NCI-H748 (cell line): ENCODE data around the gene TPI1.

ENCODE experiments used
- DNase-seq: peaks from one replicate; lab custom pipeline; 2025; ENCODE audit not compliant: unreplicated experiment; lab: John Stamatoyannopoulos, UW

Gene TPI1

DNA sequence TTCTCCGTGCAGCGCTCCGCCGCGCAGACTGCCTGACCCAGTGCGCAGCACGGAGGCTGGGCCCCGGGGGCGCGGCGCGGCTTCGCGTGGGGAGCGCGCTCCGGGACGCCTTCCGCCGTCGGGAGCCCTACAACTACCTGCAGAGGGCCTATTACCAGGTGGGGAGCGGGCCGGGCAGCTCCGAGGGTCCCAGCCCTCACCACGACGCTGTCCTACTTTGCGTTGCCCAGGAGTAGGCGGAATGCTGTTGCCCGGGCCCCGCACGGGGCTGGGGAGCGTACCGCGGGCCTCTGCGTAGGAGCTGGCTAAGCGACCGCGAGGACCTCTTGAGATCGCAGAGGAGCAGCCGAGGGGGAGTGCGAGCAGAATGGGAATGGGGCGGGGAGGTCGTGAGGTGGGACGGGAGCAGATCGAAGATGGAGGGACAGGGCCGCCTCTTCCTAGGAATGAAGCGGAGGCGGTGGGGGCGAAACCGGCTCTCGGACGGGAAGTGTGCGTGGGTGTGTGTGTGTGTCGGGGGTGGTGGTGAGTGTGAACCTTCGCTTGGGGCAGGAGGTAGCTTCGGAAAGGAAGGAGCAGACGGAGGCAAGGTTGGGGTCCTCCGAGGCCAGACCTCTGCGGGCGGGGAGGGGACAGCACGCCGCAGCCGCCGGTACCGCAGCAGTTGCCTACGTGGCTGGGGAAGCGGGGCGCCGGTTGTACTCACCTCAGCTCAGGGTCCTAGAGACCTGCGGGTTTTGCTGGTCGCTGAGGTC lies 38.4 kb upstream of the TPI1 start:
- DNase-seq, result peak; percentile 33

DNA sequence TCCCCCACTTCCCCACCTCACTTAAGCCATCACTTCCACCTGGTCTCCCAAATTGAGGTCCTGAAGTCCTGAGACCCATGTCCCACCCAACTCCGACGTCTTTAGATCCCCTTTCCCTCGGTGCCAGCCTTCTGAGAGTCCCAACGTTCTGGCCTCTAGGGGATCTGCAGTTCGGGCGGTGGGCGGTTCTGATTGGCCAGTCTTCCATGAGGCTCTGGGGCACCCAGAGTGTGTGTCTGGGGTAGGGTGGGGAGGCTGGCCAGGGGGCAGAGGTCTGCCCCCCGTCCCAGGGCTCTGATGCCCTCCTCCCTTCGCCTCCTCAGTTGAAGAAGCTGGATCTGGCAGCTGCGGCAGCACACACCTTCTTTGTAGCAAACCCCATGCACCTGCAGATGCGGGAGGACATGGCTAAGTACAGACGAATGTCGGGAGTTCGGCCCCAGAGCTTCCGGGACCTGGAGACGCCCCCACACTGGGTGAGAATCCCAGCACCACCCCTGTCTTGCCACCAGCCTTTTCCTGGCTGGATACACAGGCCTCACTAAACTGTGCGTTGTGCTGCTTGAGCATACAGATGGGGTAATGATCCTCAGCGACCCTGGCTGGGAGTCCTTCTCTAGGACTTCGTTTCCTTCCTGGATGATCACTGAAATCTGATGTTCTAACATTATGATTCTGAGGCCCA lies 37.7 kb upstream of the TPI1 start:
- no peak for DNase-seq

DNA sequence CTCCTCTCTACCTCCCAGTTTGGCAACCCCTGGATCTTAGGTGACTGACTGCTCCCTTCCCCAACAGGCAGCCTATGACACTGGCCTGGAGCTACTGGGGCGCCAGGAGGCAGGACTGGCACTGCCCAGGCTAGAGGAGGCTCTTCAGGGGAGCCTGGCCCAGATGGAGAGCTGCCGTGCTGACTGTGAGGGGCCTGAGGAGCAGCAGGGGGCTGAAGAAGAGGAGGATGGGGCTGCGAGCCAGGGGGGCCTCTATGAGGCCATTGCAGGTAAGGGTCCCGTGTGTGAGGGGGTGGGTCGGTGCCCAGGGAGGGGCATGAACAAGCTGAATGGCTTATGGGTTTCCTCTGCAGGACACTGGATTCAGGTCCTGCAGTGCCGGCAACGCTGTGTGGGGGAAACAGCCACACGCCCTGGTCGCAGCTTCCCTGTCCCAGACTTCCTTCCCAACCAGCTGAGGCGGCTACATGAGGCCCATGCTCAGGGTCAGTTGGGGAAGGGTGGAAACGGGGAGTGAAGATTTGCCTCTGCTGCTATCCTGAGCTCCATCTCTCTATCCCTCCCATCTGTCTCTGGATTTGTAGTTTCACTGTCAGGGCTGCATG lies 36.9 kb upstream of the TPI1 start:
- DNase-seq, result no peak

DNA sequence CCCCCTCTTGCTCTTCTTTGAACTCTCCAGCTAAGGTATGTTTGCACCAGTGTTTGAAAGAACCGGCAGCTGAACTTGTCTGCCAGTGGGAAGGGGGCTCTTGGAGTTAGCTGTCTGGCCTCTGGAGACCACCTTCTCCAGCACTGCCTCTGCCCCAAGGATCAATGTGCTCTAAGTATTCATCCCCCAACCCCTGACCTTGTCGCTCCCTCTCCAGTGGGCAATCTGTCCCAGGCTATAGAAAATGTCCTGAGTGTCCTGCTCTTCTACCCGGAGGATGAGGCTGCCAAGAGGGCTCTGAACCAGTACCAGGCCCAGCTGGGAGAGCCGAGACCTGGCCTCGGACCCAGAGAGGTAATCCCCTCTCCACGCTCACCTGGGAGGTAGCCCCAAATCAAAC lies 36.3 kb upstream of the TPI1 start:
- no peak for DNase-seq

DNA sequence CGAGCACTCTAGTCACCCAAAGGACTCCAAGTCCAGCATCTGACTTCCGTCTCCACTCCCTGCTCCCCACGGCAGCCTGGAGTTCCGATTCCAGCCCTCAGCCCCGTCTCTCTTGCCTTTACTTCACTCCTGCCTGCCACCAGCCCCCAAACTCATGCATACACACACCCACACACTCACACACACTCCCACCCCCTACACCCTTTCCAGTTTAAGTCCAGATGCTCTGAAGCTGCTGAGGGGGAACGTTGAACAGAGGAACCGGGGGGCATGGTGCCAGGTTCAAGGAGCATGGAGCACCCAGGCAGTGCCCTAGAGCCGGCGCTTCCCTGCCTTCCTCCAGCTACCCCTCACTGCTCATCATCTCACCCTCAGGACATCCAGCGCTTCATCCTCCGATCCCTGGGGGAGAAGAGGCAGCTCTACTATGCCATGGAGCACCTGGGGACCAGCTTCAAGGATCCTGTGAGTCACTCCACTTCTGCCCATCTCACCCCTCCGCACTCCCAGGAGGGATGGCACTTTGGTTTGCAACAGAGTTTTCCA lies 35.8 kb upstream of the TPI1 start:
- no peak for DNase-seq

DNA sequence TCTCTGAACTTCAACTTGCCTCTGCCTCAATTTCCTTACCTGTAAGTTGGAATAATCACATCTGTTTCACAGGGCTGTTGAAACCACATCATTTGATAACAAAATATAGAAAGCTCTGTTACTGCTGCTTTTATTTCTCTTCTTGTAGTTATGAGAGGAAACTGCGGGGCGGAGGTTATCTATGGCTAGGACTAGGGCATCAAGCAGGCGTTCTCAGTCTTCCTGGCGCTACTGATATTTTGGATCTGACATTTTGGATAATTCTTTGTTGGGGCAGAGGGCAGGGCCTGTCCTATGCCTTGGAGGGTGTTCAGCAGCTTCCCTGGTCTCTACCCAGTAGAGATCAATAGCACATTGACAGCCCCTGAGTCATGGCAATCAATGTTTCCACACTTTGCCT lies 35.2 kb upstream of the TPI1 start:
- no peak for DNase-seq

DNA sequence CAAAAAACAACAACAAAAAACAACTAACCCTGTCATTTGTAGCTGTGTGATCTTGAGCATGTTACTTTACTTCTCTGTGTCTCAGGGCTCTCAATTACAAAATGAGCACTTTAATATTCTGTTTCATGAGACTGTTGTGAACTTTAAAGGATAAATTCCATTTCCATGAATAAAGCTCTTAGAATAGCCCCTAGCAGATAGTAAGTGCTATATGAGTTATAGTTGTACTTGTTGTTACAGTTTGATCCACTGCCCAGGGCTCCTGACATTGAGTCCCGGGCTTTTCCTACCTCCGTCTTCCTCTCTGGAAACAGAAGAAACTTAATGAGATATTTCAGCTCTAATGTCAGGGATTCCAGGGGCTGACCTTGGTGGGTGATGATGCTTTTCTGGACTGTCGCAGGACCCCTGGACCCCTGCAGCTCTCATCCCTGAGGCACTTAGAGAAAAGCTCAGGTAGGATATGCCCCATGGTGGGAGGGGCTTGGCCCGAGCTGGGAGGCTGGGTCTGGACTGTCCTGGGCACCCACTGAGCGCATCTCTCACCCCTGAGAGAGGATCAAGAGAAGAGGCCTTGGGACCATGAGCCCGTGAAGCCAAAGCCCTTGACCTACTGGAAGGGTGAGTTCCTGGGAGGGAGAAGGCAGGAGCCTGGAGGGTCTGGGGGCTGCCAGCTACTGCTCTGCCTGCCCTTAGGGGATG lies 34.0 kb upstream of the TPI1 start:
- no peak for DNase-seq

DNA sequence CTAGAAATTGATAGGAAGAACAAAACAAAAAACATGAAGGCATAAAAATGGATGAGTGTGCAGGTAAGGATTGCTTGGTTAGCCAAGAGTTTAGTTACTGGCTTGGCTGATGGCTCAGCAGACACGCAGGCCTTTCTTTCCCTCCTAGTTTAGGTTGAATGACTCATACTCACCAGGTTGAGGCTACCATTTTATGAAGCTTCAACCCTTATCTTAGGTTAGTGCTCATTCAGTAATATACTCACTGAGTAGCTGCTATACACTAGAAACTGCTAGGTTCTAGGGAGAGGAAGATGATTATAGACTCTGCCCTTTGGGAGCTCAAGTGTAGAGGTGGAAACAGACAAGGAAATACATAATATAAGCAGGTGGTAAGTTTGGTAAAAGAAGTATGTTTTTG lies 33.1 kb upstream of the TPI1 start:
- DNase-seq, result no peak

DNA sequence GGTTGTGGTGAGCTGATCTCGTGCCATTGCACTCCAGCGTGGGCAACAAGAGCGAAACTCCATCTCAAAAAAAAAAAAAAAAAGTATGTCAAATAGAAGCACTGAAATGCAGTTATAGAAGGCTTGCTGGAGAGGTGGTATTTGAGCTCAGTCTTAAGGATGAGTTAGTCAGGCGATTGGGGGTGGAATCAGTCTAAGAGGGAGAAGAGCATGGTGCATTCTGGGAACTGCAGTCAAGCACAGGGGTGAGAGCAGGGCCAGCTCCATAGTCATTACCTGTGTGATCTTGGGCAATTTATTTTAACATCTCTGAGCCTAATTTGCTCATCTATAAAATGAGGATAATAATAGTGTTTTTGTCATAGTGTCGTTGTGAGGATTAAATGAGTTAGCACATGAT lies 32.5 kb upstream of the TPI1 start:
- no peak for DNase-seq

DNA sequence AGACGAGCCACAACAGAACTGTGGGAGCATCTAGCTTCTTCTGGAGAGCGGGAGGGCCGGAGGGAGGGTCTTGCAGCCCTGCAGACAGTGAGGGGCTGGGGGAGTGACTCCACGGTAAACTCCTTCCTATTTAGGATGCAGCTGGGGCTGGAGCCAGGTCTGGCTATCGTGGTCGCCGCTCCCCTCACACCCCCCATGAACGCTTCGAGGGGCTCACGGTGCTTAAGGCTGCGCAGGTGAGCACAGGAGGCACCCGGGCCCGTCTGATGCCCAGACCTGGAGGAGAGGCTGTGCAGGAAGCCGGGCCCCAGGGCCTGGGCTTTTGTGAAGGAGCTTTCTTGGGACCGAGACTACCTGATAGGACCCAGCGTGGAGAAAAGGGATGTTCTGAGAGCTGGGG lies 30.5 kb upstream of the TPI1 start:
- no peak for DNase-seq

DNA sequence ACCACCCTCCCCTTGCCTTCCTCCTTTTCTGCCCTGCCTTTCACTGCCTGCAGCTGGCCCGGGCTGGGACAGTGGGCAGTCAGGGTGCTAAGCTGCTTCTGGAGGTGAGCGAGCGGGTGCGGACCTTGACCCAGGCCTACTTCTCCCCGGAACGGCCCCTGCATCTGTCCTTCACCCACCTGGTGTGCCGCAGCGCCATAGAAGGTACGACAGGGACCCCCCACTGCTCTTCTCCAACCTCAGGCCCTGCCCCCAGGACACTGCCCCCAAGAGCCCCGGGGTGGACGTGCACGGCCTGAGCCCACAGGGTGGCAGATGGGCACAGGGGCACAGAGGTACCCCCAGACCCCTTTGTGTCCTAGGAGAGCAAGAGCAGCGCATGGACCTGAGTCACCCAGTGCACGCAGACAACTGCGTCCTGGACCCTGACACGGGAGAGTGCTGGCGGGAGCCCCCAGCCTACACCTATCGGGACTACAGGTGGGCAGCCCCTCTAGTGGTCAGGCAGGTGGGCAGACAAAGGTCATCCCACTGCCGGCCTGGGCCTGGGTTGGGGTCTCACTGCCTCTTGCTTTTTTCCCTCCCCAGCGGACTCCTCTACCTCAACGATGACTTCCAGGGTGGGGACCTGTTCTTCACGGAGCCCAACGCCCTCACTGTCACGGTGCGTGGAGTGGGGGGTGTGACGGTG lies 29.8 kb upstream of the TPI1 start:
- no peak for DNase-seq

DNA sequence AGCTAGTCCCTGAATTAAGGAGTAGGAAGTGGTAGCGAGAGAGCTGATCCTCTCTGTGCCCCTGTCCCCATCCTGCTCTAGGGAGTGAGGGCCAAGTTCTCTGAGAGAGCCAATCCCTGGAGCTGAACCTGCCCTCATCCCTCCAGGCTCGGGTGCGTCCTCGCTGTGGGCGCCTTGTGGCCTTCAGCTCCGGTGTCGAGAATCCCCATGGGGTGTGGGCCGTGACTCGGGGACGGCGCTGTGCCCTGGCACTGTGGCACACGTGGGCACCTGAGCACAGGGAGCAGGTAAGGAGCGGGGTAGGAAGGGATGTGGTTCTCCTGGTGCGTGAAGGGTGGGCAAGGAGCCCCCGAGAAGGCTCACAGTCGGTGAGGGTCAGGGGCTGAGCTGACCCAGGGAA lies 28.5 kb upstream of the TPI1 start:
- no peak for DNase-seq

DNA sequence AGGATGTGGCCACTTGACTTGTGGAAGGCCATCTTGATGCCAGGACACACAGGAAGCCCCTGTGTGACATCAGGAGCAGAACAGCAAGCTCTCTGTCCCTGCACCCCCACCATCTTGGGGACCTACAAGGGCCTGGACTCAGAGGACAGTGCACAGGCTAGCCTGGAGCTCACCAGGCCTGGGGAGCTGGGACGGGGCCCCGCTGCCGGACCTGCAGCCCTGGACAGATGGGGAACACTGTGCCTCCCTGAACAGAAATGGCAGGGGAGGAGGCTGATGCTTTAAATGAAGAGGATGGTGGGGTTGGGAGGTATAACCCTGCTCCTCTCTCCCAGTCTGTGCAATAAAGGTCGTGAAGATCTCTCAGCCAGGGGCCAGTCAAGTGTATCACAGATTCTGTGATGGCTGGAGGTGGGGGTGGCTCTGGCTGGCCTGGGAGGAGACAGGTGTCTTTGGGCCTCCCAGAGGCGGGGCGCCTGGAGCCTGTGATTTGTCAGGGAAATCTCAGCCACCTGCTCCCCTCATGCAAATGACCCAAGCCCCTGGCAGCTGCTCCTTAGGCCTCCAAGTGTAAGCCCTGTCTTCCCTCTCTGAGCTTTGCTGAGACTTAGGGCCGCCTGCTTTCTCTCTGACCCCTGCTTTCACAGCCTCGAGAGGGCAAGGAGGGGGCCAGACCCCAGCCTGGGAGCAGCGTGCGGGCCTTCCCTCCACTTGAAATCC lies 27.7 kb upstream of the TPI1 start:
- DNase-seq, result peak; percentile 19

DNA sequence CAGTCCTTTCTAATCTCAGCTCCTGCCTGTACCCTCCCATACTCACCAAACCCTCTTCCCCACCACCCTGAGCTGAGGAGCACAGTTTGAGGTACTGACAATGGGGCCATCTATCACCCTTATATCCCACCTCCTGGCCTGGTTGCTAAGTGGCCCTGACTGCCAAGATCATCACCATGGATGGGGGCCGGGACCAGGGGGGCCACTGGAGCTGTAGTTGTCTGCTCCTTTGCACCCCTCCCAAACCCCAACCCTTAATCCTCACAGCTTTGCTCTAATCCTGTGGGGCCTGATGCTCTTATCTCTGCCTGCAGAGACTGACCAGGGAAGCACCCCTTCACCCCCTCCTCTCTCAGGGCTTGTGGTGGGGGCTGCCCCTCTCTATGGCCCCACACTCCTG lies 27.0 kb upstream of the TPI1 start:
- no peak for DNase-seq

DNA sequence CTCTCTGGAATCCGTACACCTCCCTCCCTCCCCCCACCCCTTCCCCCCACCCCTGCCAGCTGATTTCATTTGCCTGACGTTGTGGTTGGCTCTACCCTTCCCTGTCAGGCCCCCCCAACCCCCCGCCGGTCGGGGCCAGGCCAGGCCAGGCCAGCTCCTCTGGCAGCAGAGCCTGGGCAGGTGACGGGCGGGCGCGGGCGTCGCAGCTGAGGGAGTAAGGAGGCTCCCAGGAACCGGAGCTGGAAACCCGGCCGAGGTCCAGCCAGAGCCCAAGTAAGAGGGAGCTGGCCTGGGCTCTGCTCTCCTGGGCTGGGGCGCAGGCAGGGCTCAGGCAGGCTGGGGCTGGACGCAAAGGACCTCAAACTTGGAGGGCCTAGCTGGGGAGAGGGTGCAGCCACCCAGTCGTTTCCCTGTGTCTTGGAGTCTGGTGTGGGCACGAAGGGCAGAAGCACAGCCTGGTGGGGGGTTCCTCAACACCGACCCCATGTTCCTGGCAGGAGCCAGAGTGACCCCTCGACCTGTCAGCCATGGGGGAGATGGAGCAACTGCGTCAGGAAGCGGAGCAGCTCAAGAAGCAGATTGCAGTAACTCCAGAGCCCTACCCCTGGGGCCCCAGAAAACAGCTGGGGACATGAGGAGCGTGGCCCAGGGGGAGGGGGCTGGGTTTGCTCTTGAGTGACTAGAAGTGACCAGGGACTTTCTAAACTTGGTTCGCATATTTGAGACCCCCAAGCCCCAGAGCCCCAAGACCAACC lies 26.4 kb upstream of the TPI1 start, which contains the start of gene GNB3:
GNB3 (plus strand) TSS at position 165 of the 755 bp plus-strand sequence; CDS start at position 528, 363 bp downstream.
- DNase-seq, result no peak

DNA sequence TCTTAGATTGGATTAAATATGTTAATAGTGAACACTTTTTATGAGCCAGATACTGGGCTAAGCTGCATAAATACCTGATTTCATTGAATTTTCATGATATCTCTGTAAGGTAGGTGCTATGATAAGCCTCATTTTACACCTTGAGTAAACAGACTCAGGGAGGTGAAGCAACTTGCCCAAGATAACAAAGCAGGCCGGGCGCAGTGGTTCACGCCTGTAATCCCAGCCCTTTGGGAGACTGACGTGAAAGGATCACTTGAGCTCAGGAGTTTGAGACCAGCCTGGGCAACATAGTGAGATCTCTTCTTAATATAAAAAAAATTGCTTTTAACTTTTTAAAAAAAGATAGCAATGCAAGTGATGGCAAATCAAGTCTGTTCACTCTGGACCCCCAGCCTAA lies 25.3 kb upstream of the TPI1 start:
- DNase-seq, result no peak

DNA sequence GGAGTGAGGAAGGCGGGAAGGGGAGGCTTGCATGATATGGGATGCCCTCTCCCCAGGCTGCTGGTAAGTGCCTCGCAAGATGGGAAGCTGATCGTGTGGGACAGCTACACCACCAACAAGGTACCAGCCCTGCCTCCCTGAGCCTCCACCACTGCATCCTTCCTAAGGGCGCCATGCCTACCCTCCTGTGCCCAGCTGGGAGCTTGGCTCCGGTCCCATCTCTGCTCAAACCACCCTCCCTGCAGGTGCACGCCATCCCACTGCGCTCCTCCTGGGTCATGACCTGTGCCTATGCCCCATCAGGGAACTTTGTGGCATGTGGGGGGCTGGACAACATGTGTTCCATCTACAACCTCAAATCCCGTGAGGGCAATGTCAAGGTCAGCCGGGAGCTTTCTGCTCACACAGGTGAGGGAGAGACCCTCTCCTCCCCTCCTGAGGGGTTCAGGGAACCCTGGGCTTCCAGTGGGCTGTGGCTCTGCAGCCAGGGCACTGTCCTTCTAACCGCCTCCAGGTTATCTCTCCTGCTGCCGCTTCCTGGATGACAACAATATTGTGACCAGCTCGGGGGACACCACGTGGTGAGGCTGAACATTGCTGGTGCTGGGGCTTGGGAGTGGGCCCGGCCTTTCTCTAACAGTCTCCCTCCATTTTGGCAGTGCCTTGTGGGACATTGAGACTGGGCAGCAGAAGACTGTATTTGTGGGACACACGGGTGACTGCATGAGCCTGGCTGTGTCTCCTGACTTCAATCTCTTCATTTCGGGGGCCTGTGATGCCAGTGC lies 24.0 kb upstream of the TPI1 start:
- DNase-seq, result no peak

DNA sequence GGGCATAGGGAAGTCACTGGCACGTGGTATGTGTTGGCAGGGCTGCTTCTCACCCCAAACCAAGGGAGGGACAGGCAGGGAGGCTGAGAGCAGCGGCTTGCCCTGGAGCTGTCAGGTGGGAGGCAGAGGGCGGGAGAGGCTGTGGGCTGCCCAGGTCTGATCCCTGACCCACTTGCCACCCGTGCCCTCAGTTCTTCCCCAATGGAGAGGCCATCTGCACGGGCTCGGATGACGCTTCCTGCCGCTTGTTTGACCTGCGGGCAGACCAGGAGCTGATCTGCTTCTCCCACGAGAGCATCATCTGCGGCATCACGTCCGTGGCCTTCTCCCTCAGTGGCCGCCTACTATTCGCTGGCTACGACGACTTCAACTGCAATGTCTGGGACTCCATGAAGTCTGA lies 21.9 kb upstream of the TPI1 start:
- no peak for DNase-seq
